GM21825 (cell line): ENCODE data around the gene GIPC2.
"Not testable (repeated sequence)": the region's sequence is repeated elsewhere in the genome, so short reads cannot be mapped to it uniquely, and the experiment has no call there.

Experiments used
- ATAC-seq: cut with Tn5 transposase; IDR thresholded peaks from one replicate; pipeline ENCODE4 v1.9.1; 2021; ENCODE audit warnings: mild to moderate bottlenecking, moderate library complexity; ENCODE audit not compliant: unreplicated experiment

Gene GIPC2

GRCh38 chr1:78061825-78062523 lies 16.2 kb downstream of the GIPC2 start:
- no peak for ATAC-seq

GRCh38 chr1:78064886-78065285 lies 19.1 kb downstream of the GIPC2 start:
- not testable (repeated sequence) for ATAC-seq

- no peak for ATAC-seq
Measured at GRCh38 chr1:78068681-78069283, 23.0 kb downstream of the GIPC2 start.

- ATAC-seq = no peak
Measured at GRCh38 chr1:78069784-78070183, 24.0 kb downstream of the GIPC2 start.

- no peak for ATAC-seq
Measured at GRCh38 chr1:78070210-78070609, 24.4 kb downstream of the GIPC2 start.

GRCh38 chr1:78070758-78071157 lies 25.0 kb downstream of the GIPC2 start:
- no peak for ATAC-seq

GRCh38 chr1:78071696-78072095 lies 25.9 kb downstream of the GIPC2 start:
- ATAC-seq = no peak

GRCh38 chr1:78072216-78072615 lies 26.4 kb downstream of the GIPC2 start:
- ATAC-seq = no peak

- no peak for ATAC-seq
Measured at GRCh38 chr1:78073441-78073840, 27.7 kb downstream of the GIPC2 start.

- no peak for ATAC-seq
Measured at GRCh38 chr1:78075621-78076020, 29.9 kb downstream of the GIPC2 start.

- no peak for ATAC-seq
Measured at GRCh38 chr1:78078358-78078757, 32.6 kb downstream of the GIPC2 start.

- ATAC-seq = no peak
Measured at GRCh38 chr1:78079580-78079979, 33.8 kb downstream of the GIPC2 start.

GRCh38 chr1:78080767-78081166 lies 35.0 kb downstream of the GIPC2 start:
- no peak for ATAC-seq

GRCh38 chr1:78081980-78082860 lies 36.5 kb downstream of the GIPC2 start:
- no peak for ATAC-seq

- ATAC-seq = not testable (repeated sequence)
Measured at GRCh38 chr1:78084639-78085038, 38.9 kb downstream of the GIPC2 start.

GRCh38 chr1:78086697-78087096 lies 40.9 kb downstream of the GIPC2 start:
- ATAC-seq = no peak

- ATAC-seq = no peak
Measured at GRCh38 chr1:78088015-78088414, 42.2 kb downstream of the GIPC2 start.

- no peak for ATAC-seq
Measured at GRCh38 chr1:78088486-78088885, 42.7 kb downstream of the GIPC2 start.

GRCh38 chr1:78089010-78089409 lies 43.2 kb downstream of the GIPC2 start:
- no peak for ATAC-seq

- no peak for ATAC-seq
Measured at GRCh38 chr1:78090472-78091133, 44.8 kb downstream of the GIPC2 start.

GRCh38 chr1:78091215-78091813 lies 45.5 kb downstream of the GIPC2 start:
- no peak for ATAC-seq
